Measurements from ENCODE around the gene KRT31.
"Not testable (repeated sequence)": the region's sequence is repeated elsewhere in the genome, so short reads cannot be mapped to it uniquely, and the experiment has no call there.

DNA sequence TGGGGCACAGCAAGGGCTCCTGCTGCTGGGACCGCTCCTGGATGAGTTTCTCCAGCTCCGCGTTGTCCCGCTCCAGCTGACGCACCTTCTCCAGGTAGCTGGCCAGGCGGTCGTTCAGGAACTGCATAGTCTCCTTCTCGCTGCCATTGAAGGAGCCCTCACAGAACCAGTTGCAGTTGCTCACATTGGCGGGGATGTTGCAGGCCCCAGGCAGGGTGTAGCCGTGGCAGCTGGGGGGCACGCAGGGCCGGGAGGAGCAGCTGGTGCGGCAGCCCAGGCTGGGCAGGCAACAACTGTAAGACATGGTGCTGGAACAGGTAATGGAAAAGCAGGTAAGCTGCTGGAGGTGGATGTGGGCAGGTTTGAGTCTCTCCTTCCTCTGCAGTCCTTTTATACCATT is 15.5 kb downstream of the KRT31 start, which contains the start of gene KRT34:
- TF ChIP-seq, protein P1, sequence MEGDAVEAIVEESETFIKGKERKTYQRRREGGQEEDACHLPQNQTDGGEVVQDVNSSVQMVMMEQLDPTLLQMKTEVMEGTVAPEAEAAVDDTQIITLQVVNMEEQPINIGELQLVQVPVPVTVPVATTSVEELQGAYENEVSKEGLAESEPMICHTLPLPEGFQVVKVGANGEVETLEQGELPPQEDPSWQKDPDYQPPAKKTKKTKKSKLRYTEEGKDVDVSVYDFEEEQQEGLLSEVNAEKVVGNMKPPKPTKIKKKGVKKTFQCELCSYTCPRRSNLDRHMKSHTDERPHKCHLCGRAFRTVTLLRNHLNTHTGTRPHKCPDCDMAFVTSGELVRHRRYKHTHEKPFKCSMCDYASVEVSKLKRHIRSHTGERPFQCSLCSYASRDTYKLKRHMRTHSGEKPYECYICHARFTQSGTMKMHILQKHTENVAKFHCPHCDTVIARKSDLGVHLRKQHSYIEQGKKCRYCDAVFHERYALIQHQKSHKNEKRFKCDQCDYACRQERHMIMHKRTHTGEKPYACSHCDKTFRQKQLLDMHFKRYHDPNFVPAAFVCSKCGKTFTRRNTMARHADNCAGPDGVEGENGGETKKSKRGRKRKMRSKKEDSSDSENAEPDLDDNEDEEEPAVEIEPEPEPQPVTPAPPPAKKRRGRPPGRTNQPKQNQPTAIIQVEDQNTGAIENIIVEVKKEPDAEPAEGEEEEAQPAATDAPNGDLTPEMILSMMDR (IDR thresholded peaks at IDR 0.05), result not testable (repeated sequence)
- not testable (repeated sequence) for TF ChIP-seq POLR2A (IDR thresholded peaks at IDR 0.05)

Measured in stomach (tissue), 4 donors.